Renal pelvis (tissue), 12 donors: Measurements from ENCODE around the gene STRC. TPM values are rescaled to one million over a fixed set of nuclear protein-coding genes. Genes with fewer than 3 reads are reported as not detected.
"Not testable (repeated sequence)": the region's sequence is repeated elsewhere in the genome, so short reads cannot be mapped to it uniquely, and the experiment has no call there.

Source experiments
- DNase-seq: peaks from one replicate; pipeline ENCODE4 v3.0.0-alpha.2; 2013
- long read RNA-seq, 16 experiments: transcript quantifications; one replicate each; lab custom pipeline, GENCODE V29; 2026
- polyA plus RNA-seq, 3 donors: library from polyadenylated mRNA; unstranded; fragments of 120-200 nt; gene quantifications; one replicate each; pipeline ENCODE4 v1.2.1, GENCODE V29; 2013; ENCODE audit not compliant: insufficient read length in 3 of 3

The STRC gene
- polyA plus RNA-seq, result 1 to 10 TPM in 2 of 3 donors, under 1 TPM in 1; 0.63 to 1.8 (median 1.2) TPM
- long read RNA-seq, donor 1, result 0 reads
- long read RNA-seq, donor 2, result 0 reads
- long read RNA-seq, donor 3, result 0 reads
- long read RNA-seq, donor 4, result 0 reads
- long read RNA-seq, donor 5, result 0 reads
- long read RNA-seq, donor 6, result 0 reads
- long read RNA-seq, donor 7, result 0 reads
- long read RNA-seq, donor 8, result 0 reads
- long read RNA-seq, donor 9, result 0 reads
- long read RNA-seq, donor 10, result 0 reads
- long read RNA-seq, donor 11, result 0 reads
- long read RNA-seq, donor 12, partial matches to known transcripts, result 0 of 1 reads
- long read RNA-seq, donor 12, other reads (novel, unspliced or antisense), result 0 of 1 reads
- long read RNA-seq, donor 13, result 0 reads
- long read RNA-seq, donor 14, result 0 reads
- long read RNA-seq, donor 15, result 0 reads
- long read RNA-seq, donor 16, result 0 reads

DNA sequence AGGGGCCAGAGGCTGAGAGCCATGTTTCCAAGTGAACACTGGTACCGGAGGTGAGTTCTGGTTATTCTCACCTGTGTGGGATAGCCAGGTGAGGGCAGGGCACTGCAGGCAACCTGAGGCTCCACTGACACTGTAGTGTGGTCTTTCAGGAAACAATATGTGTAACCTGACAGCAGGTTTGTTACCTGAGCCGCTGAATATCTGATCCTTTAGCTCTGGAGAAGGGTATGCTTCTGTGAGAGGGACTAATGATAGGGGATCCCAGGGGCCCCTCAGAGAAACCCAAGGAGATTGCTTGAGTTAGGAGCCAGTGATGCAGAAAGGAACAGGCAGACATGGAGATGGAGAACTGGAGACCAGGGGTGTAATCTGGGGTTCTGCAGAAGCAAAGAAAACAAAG is at the start of gene STRC:
TSS of gene STRC (minus strand) at position 101 of the 400 bp plus-strand sequence. CDS start at position 23, 78 bp downstream.
- not testable (repeated sequence) for DNase-seq

DNA sequence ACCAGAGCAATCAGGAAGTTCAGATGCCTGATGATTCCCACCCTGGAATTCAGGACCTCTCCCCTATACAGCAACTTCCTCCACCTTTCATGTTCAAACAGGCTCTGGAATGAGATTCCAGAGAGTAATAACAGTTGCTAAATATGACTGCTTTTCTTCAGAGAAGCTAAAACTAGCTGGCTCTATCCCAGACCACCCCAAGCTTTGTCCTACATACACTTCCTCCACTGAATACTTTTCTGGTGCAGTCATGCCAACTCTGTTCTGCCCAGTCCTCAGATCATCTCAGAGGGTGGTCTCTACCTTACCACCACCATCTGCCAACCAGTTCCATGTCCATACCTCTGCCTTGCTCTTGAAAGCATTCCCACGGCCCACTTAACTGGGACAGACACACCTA is 47.6 kb upstream of the STRC start:
- DNase-seq, result not testable (repeated sequence)

DNA sequence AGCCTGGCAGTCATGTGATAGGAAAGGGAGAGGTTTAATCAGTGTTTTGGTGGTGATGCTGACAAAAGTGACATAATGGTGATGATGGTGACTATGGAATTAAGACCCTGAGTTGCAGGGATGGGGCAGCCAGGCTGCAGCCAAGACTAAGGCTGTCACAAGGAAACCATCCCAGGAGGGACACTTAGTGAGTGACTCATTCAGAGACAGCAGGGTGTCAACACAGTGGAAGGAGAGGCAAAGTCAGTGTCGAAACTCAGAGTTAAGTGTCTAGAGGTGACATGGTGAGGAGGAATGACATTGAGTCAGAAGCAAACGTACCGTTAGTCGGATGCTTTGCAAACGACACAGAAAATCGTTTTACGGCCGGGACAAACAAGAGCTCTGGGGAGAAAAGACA is 44.7 kb upstream of the STRC start:
- not testable (repeated sequence) for DNase-seq

DNA sequence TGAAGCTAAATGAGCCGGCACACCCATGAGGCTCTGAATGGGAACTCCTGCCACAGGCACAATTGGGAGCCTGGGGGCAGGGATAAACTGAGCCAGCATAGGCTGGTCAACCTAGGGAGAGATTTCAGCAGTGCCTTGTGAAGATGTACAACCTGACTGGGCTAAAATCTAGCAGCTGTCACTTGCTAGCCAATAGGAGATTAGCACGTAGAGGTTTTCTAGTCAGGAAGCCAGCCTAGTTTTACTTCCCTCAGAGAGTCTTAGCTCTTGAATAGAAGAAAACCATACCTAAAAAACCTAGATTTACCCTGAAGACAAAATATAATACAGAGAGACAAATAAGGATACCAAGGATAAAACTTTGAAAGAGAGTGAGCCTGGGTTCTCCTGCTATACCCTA is 43.7 kb upstream of the STRC start:
- not testable (repeated sequence) for DNase-seq

DNA sequence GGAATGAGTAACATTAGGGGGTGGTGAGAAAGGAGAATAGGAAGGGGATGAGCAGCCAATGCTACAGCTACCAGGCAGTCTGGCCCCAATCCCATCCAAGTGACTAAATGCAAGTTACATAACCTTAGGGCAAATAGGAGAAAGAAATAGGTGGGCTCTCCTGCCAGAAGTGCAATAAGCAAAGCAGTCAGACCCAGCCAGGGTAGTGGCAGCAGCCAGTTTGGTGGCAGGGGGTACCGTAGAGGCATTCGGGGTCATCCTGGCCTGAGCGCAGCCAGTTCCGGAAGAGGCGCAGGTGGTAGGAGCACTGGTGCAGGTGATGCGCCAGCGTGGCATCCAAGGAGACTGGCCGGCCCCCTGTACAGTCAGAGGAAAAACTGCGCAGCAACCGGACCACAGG is 41.1 kb upstream of the STRC start:
- DNase-seq, result not testable (repeated sequence)

DNA sequence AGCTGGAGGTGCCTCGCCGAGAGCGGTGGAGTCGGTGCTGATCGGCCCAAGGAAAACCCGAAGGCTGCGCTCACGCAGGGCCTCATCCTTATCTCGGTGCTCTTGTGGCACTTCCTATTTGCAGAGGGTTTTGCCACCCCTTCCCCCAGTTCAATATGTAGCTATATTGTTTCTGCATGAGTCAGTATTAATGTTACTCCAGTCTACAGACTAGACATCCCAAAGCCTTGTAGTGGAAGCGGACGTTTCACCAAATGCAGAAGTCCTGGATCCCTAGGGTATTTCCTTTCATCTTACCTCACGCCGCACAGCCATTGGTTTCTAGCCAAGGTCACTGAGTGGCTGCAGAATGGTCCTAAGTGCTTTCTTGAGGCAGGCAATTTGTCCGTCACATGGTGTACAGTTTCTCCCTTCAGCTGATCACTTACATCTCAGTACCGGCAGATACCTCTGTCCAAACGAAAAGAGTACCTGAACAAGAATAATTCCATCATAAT is 30.9 kb upstream of the STRC start:
- not testable (repeated sequence) for DNase-seq

DNA sequence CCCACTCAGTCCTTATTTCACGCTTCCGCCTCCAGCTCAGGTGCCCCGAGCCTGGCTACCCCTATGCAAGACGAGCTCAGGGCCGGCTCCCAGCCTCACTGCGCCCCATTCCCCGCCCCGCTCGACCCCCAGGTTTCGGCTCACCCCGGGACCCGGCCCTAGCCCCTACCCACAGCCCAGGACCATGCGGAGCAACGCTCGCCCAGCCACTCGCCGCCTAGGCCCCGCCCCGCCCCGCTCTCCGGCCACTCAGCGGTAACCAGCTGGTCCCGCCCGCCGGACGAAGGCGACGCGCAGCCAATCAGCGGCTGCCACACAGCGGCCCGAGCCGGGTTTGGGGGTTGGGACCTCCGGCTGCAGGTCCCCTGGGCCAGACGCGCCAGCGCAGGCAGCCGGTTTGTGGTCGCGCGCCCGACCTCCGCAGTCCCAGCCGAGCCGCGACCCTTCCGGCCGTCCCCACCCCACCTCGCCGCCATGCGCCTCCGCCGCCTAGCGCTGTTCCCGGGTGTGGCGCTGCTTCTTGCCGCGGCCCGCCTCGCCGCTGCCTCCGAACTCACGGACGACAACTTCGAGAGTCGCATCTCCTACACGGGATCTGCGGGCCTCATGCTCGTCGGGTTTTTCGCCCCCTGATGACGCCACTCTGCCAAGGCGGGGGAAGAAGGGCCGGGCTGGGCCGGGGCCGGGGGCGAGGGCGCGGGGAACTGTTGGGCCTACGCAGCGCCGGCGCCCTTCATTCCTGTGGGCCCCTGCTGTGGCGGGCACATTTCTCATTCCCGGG is 30.2 kb upstream of the STRC start, which contains the start of gene CATSPER2:
TSS of gene CATSPER2 (minus strand) at position 196 of the 781 bp plus-strand sequence. CDS start 783 bp downstream, outside the sequence.
- no peak for DNase-seq

DNA sequence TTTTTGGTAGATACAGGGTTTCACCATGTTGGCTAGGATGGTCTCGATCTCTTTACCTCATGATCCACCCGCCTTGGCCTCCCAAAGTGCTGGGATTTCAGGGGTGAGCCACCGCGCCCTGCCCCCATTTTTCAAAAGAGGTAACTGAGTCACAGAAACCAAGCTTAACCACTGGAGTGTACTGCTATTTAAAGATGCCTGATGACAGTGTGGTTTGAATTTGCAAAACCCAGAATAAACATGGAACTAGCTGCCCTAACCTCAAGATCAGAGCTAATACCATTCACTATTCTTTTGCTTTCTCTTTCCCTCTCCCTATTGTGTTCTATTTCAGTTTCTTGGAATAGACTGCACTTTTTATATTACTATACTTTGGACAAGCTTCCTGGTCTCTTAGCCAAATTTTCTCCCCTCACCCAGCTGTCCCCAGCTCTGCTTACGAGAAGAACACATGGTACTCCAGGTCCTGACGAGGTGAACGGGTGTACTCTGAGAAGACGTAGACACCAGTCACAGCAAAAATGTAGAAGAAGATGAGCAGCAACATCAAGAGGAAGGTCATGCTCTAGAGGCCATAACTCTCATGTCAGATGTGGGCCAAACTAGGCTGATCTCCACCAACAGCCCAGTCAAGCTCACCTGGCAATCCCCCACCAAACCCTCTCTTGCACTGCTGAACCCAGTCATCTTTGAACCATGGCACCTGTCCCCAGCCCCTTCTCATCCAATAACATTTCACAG is 20.0 kb upstream of the STRC start:
- not testable (repeated sequence) for DNase-seq

DNA sequence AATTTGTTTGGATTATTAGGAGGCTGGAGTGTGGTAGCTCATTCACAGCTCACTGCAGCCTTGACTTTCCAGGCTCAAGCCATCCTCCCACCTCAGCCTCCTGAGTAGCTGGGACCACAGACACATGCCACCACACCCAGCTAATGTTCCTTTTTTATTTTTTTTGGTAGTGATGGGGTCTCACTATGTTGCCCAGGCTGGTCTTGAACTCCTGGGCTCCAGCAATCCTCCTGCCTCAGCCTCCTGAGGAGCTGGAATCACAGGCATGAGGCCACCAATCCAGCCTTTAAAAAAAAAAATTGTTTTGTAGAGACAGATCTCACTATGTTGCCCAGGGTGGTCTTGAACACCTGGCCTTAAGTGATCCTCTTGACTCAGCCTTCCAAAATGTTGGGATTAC is 8.3 kb upstream of the STRC start:
- DNase-seq, result not testable (repeated sequence)

DNA sequence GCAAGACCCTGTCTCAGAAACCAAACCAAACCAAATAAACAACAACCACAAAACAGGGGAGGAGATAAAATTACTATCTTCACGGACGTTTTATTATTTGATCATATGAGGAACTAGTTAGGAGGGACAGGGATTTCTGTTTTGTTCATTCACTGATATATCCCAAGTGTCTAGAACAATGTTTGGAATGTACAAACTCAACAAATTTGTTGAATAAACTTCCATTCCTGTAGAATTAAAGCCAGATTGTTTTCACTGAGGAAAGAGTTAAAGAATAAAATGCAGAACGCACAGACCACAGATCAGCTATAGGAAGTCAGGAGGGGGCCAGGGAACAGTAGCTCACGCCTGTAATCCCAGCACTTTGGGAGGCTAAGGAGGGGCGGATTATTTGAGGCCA is 6.5 kb upstream of the STRC start:
- no peak for DNase-seq

DNA sequence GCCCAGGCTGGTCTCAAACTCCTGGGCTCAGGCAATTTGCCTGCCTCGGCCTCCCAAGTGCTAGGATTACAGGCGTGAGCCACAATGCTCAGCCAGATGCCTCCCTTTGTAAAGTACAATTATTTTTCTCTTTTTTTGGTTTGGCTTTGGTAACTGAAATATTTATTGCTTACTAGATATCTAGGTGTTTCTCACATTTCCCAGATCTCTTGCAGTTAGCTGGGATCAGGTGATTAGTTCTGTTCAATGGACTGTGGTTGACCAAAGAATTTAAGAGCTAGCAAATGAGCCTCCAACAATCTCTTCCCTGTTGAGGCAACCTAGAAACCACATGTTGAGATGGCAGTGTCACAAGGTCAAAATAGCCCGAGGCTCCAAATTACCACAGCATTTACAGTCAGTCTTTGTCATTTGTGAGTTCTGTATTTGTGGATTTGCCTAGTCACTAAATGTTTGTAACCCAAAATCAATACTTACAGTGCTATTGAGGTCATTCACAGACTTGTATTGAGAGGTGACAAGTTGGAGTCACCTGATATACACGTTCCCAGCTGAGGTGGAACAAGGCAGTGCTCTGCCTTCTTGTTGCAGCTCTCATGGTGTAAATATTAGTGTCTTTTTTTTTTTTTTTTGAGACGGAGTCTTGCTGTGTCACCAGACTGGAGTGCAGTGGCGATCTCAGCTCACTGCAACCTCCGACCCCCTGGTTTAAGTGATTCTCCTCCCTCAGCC is 3.6 kb upstream of the STRC start:
- not testable (repeated sequence) for DNase-seq

DNA sequence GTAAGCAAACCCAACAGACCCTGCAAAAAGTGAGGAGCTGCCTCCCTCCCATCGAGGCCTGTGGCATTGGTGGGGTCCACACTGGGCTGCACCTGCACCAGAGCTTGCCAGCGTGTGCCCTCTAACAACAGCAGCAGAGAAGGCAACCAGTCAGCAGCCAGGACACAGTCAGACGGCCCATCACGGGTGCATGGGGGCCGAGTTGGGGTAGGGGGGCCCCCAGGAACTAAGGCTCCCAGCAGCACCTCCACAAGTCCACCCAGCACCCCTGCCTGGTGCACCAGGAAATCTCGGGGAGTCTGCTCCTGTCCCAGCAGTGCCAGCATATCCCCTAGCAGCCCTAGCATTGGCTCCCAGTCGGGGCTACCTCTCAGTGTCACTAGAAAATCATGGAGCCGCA is 850 bp downstream of the STRC start:
- not testable (repeated sequence) for DNase-seq

DNA sequence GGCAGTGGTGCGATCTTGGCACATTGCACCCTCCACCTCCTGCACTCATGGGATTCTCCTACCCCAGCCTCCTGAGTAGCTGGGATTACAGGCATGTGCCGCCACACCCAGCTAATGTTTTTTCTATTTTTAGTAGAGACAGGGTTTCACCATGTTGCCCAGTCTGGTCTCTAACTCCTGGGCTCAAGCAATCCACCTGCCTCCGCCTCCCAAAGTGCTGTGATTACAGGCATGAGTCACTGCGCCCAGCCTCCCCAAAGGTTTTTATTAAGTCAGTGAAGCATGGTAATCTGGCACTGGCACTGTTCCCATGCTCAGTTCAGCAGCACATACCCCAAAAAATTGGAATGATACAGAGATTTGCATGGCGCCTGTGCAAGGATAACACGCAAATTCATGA is 16.4 kb downstream of the STRC start:
- not testable (repeated sequence) for DNase-seq

DNA sequence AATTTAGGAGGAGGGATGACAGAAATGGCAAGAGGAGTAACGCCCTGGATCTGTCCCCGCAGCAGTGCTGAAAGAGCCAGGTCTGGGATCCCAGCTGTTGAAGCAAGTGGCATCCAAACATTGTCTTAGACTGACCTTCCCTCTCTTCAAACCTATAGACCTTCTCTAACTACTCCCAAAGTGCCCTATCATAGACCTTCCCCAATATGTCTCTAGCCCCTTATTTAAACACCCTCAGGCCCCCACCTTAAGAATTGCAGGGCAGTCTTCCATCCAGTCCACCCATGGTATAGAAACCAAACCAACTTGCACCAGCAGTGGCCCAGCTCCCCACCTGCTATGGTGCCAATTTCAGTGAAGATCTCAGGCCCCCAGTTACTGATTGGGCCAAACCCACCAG is 18.4 kb downstream of the STRC start:
- not testable (repeated sequence) for DNase-seq

DNA sequence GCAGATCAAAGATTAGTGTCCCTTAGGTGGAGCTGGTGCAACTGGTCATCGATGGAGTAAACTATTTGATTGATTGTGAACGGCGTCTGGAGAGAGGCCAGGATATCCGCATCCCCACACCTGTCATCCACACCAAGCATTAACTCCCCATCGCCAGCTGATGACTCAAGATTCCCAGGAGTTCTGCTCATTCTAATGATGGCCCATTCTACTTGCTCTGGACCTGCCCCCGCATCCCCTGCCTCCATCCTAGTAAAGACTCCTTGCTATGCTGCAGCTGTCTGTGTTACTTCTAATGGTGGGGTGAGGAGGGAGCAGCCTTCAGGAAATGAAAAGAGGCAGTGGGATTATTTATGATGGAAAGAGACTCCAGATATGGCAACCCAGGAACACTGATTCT is 19.5 kb downstream of the STRC start:
- DNase-seq, result not testable (repeated sequence)

DNA sequence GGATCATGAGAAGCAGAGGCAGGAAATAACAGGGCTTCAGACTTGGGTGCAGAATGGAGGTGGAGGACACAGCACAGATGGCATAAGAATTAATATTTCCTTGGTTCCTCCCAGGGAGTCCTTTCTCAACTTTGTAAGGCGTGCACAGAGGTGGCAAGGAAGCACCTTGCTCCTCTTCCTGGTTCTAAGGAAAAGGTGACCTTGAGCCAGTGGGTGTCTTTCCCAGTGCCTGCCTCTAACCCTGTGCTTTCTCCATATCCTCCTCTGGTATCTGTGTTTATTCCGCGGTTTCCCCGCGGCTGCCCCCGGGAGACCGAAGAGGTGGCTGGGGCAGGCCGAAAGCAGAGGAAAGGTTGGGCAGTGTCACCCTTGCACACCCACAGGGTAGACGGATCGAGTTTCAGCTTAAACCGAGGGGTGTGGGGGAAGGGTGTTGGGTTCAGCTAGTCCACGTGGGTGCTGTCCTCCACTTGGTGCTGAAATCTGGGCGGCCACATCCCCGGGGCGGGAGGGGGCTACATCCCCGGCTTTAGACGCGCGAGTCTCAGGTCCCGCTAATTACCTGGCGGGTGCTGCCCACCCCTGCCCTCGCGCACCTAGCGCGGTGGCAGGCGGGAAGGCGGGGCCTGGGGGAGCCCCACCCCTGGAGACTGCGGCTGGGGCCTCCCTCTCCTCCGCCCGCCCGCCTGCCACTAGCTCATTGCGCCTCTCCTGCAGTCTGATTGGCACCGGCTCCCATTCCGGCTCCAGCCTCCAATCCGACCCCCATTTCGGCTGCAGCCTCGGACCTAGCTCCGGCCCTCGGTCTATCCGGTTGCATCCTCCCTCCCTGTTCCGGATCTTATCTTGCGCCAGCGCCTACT is 25.0 kb downstream of the STRC start, which contains the start of gene CKMT1B:
TSS of gene CKMT1B (plus strand) at position 700 of the 863 bp plus-strand sequence. CDS start 192 bp downstream, outside the sequence.
- not testable (repeated sequence) for DNase-seq

DNA sequence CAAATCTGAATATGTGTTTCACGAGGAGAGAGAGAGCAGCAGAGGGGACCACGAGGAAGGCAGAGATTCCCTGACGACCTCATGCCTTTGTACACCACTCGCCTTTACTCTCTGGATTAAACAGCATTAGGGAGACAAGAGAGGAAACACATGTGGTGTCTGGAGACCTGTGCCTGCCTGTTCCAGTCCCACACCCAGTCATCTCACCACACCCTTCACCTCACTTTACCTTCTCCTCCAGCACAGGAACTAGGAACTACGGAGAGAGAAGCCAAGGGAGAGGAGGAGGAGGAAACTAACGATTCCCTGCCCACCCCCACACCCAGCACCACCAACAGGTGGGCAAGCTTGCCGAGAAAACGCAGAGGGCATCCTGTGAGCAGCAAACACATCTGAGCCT is 25.8 kb downstream of the STRC start:
- not testable (repeated sequence) for DNase-seq

DNA sequence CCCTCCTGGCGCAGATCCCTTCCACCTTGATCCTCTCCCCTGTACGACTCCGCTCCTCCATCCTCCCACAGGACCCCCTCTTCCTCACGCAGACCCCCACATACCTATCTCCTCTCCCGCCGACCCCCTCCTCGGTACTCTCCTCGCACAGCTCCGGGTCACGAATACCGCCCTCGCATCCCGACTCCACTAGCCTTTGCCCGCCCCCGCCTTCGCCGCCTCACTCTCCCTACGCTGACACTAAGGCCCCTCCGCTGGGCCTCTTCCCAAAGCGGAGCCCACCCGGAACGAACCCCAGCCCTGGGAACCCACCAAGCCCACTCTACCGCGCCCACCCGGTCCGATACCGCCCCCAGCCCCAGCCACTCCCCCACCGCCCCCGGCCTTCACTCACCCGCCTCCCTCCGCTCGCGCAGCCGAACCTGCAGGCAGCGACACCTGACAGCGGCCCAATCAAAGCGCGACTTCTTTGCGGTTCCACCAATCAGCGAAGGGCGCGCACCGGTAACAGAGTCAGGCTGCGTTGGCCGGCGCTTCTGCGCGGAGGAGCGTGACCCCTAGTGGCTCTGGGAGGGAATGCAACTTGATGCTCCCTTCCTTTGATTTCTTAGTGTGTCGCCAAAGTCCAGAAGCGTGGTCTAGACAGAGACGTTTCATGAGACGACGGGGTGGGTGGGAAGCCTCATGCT is 28.7 kb downstream of the STRC start, which contains the start of gene PPIP5K1:
TSS of gene PPIP5K1 (minus strand) at position 431 of the 689 bp plus-strand sequence. CDS start 5,704 bp downstream, outside the sequence.
- DNase-seq, result not testable (repeated sequence)

DNA sequence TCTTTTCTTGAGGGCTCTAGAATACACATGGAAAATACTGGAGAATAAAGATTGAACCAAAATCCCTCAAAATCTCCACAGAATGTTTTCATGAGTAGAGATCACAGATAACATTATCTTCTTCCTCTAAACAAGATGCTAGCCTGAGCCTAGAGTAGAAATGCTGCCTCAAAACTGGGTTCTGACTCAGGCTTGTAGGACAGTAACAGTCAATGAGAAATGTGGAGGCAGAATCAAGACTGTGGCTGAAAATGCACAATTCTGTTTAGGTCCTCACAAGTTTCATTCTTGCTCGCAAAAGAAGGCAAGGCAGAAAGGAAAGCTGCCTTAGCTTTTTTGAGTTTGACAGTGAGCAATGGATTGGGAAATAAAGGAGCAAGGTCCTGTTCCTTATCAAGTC is 44.0 kb downstream of the STRC start:
- DNase-seq, result not testable (repeated sequence)
